H1 (cell line): ENCODE measurements around the gene RTL5. TPM values are rescaled to one million over a fixed set of nuclear protein-coding genes. Genes with fewer than 3 reads are reported as not detected.

ENCODE experiments used
- ASH2L ChIP-seq: fragments of 200-600, 300-600 bp; sonication (generic); IDR thresholded peaks from one replicate; pipeline ENCODE4 v1.7.1; 2017; ENCODE audit warnings: low read length
- ATF2 ChIP-seq: IDR thresholded peaks from 2 replicates; pipeline ENCODE4 v1.6.1; 2012; ENCODE audit warnings: low read length, inconsistent platforms
- CHD1 ChIP-seq: IDR thresholded peaks from 2 replicates; pipeline ENCODE4 v1.6.1; 2012; ENCODE audit warnings: low read depth, low read length, improper control_type of control experiment
- CHD7 ChIP-seq: fragments of 300-600 bp; sonication (generic); IDR thresholded peaks from 2 replicates; pipeline ENCODE4 v1.7.1; 2012; ENCODE audit warnings: low read length, moderate library complexity, mild to moderate bottlenecking, inconsistent platforms; ENCODE audit not compliant: insufficient replicate concordance
- KDM1A ChIP-seq: fragments of 200-600, 300-600 bp; sonication (generic); IDR thresholded peaks from 2 replicates; pipeline ENCODE4 v1.7.1; 2016; ENCODE audit warnings: mild to moderate bottlenecking, low read length, borderline replicate concordance
- NANOG ChIP-seq: IDR thresholded peaks from 2 replicates; pipeline ENCODE4 v1.6.1; 2011; ENCODE audit warnings: low read length, low read depth, mild to moderate bottlenecking, inconsistent platforms; ENCODE audit not compliant: insufficient read depth, poor library complexity, severe bottlenecking
- RXRA ChIP-seq: IDR thresholded peaks from 2 replicates; pipeline ENCODE4 v1.6.1; 2011; ENCODE audit warnings: low read depth, mild to moderate bottlenecking, low read length, moderate library complexity; ENCODE audit not compliant: insufficient read depth
- SP2 ChIP-seq: IDR thresholded peaks from 2 replicates; pipeline ENCODE4 v1.6.1; 2012; ENCODE audit warnings: mild to moderate bottlenecking, low read length, inconsistent platforms
- USF2 ChIP-seq: IDR thresholded peaks from 2 replicates; pipeline ENCODE4 v1.6.1; 2011; ENCODE audit warnings: low read length, improper control_type of control experiment
- polyA plus RNA-seq, 7 experiments: library from polyadenylated mRNA; depleted of rRNA in 3 of 7; stranded (reverse) in 5 of 7; unstranded in 2 of 7; fragments of >200 nt in 5 of 7; fragments of 200-250 nt in 2 of 7; gene quantifications; 1 replicate in 5 of 7; 2 replicates in 1 of 7; 4 replicates in 1 of 7; pipeline versions ENCODE4 v1.2.1 to v1.2.3, GENCODE V29; 2011 to 2013; ENCODE audit warnings: missing spikeins in 2 of 7, mixed read lengths in 2 of 7
- total RNA-seq: library from RNA; stranded (reverse); fragmentation: NEBNext Ultra II Directional; extraction: Animal tissue kit (Norgen Biotek cat#: 25700); gene quantifications from 2 replicates; pipeline ENCODE4 v1.2.1, GENCODE V29; 2021

RTL5 gene
- total and polyA plus RNA-seq, 2 of the 8 experiments (the other 6 are each of a cell fraction or from before 2014, with no cell fraction given) = 0.57 to 1.9 TPM

- no peak for TF ChIP-seq CHD7
- TF ChIP-seq ATF2 = no peak
- no peak for TF ChIP-seq USF2
- TF ChIP-seq NANOG = no peak
- TF ChIP-seq CHD1 = no peak
- TF ChIP-seq KDM1A = no peak
- TF ChIP-seq RXRA = no peak
- TF ChIP-seq SP2 = no peak
- no peak for TF ChIP-seq ASH2L
These were observed 4.4 kb downstream of the RTL5 start (continued) for GRCh38 chrX:72127332-72127731.
